ENCODE measurements around the gene PIK3R4. TPM values are rescaled to one million over a fixed set of nuclear protein-coding genes. Genes with fewer than 3 reads are reported as not detected.

Gene PIK3R4
- total RNA-seq, result 32.5 and 37.2 TPM in 2 replicates

DNA sequence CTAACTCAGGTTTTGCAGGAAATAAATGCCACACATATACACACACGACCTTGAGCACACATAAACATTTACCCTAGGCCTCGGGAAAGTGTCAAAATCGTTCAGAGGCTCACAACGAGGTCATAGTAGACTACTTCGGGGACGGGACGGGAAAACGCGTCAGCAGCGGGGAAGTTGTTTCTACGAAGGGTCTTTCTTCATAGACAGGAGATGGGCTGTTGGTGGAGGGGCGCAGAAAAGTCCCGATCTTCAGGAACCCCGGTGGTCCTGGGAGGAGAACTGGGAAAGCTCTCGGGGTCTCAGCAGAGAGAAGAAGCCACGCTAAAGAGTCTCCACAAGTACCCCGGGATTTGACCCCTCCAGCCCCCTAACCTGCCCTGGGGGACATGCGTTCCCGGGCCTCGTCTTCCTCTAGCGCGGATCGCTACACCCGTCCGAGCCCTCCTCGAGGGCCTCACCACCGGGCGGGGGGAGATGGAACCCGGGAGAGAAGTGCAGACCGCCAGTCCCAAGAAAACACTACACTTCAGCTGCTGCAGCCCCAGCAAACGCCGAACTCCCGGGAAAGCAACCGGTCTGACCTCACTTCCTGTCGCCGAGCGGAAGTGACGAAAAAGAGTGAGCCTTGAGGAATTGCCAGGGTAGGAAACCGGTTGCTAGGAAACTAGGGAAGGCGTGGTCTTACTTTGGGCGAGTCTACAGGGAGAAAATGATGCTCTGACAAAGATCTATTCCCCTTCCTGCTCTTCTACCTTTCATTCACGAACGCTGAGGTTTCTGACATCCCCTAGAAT, at the start of gene PIK3R4:
Gene PIK3R4 (minus strand): TSS at position 584 of the 794 bp plus-strand sequence. CDS start 1,611 bp downstream, outside the sequence.

Other genes with a start within 250 kb of the PIK3R4 start
- gene COL6A6, start 229.7 kb downstream of the PIK3R4 start, total RNA-seq, result not detected in 2 replicates
- 161 and 237 TPM in 2 replicates for gene ATP2C1, start 147.3 kb upstream of the PIK3R4 start, total RNA-seq